Bone marrow (tissue), 2 donors: ENCODE results near the gene C11orf16.
"Not testable (repeated sequence)": the region's sequence is repeated elsewhere in the genome, so short reads cannot be mapped to it uniquely, and the experiment has no call there.

ENCODE experiments used
- DNase-seq, 2 donors: peaks; one replicate each; lab custom pipeline; 2025; lab: John Stamatoyannopoulos, UW

C11orf16 gene

DNA sequence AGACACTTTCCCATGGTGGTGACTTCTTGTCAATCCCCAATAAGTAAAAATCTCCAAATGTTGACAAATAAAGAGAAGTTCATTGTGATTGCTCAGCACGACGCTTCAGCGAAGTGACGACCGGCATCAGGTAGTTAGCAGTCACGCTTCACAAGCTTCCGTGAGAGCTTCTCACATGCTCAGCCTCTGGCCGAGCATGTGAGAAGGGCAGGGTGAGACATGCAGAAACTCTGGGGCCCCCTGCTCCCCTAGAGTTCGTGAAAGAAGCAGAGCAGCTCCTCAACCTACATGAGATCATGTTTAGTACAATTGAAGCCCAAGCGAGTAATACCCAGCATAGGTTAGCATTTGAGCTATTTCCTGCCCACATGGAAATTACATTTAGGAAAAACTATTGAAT lies 4.4 kb upstream of the C11orf16 start:
- DNase-seq, result no peak

DNA sequence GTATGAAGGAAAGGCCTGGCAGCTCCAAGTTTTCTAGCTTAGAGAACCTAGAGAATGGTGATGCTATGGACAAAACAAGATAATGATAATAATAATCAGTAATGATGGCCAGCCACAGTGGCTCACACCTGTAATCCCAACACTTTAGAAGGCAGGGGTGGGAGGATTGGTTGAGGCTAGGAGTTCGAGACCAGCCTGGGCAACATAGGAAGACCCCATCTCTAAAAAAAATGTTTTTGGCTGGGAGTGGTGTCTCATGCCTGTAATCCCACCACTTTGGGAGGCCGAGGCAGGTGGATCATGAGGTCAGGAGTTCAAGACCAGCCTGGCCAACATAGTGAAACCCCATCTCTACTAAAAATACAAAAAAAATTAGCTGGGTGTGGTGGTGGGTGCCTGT lies 3.0 kb upstream of the C11orf16 start:
- DNase-seq, result not testable (repeated sequence)

DNA sequence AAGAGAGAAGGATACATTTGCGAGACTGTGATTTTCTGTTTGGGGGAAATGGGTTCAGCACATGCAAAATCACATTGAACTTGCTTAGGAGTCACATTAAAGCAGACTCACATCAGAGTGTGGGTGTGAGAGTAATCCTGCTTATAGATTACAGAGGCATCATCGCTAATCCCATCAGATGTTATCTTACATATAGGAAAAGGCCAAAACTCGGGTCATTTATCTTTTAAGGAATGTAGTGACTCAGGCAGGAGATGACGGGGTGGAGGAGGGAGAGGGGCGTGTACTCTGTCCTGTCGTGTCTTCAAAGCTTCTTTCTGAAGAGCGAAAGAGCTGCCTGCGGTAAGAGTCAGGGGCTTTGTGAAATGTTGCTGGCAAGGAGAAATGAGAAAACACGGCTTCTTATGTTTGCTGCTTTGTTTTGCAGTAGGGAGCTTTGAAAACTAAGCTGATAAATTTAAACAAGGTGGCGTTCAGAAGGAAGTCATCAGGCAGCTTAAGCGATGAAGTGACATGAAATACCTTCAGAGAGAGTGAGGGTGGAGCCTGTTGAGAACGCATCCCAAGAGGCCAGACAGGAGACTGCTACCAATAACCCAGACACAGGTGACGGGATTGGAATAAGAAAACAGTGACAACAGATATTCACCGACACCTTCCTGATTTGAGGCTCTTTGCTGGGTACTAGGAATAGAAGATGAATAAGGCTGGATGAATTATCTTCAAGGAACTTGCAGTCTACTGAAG lies 2.2 kb upstream of the C11orf16 start:
- DNase-seq, result no peak

DNA sequence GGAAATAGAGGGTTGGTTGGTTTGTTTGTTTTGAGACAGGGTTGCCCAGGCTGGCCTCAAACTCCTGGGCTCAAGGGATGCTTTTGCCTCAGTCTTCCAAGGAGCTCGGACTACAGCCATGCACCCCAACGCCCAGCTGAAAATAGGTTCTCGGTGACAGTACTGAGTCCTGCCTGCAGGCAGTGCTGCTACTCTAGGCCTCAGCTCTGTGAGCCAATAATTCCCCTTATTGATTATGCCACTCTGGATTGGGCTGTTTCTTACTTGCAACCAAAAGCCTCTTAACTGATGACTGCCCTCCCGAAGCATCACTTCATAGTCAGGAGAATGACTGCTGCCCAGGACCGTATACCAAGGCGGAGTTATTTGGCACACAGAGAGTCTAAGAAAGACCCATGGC lies 1.2 kb upstream of the C11orf16 start:
- DNase-seq, result no peak

DNA sequence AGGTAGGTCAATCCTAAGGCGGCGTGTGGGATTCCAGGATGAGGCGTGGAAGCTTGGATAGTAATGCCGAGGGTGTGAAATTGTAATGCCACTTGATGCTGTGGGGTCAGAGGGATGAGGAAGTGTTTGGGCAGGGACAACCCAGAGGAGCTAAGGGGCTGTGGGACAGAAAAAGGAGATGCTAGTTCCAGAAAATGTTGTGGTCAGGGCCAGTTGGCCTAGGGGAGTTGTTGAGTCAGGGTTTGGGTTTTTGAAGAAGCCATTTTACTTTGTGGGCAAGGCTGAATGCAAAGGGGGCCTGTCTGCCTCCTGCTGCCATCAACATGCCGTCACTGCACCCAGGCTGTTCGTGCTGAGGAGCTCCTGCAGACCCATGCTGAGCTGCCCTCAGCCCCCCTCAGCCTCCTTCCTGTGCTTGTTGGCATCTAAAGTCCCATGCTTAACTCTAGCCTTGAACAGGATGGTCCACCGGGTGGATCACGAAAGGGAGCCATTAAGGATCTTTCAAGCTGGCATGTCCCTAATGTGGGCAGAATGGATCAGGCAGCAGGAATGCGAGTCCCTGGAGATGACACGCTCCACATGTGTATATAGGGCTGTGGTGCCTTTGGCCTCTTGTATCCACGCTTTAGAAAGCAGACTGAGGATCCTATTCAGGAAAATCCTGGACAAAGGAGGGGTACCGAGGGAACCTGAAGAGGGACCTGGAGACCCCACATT lies 2.1 kb downstream of the C11orf16 start:
- no peak for DNase-seq

DNA sequence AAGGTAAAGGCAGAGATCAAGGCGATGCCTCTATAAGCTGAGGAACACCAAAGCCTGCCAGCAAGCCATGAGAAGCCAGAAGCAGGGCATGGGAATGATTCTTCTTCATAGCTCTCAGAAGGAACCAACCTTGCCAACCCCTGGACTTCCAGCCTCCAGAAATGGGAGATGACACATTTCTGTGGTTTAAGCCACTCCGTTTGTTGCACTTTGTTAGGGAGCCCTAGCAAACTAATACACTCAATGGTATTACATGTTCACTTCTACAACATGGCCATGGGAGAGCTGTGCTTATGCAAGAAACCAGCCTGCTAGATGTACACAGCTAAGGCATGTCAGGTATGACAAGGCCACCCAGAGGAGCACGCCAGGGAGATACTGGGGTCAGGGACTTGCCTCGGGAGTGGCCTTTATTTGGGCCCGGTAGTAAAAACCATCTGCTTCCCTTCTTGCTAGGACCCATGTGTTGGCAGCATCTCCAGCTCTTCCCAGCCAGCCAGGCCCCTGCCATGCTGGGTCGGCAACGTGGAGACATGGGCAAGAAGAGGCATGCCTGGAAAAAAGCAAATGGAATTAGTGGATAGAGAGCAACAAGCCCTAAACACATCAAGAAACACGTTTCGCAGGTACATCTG lies 3.6 kb downstream of the C11orf16 start:
- DNase-seq, result no peak

DNA sequence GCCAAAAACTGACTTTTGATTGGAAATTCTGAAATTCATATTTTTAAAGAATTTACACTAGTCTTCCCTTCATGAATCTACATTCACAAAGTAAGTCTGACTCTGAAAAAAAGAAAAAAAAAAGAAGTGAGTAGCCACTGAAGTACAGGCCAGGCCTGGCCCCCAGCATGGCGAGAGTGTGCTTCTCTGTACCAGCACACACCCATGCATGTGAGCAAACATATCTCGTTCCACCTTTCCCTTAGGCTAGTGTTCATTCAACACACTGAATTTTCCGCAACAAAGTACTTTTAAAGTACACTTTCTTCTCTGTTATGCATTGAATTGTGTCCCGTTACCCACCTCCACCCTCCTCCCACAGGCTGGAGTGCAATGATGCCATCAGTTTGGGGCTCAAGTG lies 4.5 kb downstream of the C11orf16 start:
- no peak for DNase-seq

DNA sequence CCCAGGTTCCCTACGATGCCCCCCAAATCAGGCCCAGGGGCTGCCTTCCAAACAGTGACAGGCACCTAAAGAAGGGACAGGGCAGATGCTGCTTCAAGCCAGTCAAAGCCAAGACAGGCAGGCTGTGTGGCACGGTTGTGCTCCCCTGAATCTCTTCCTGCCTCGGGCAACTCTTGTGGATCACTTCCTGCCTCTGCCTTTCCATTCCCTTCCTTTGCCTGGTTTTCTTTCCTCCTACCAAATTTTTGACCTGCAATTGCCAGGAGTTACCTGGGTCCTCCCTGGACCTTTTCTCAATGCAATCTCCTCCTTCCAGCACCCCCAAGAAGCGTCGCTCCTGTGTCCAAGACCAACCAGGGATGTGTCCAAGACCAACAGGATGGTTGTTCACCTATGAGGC lies 5.5 kb downstream of the C11orf16 start:
- DNase-seq, result no peak

DNA sequence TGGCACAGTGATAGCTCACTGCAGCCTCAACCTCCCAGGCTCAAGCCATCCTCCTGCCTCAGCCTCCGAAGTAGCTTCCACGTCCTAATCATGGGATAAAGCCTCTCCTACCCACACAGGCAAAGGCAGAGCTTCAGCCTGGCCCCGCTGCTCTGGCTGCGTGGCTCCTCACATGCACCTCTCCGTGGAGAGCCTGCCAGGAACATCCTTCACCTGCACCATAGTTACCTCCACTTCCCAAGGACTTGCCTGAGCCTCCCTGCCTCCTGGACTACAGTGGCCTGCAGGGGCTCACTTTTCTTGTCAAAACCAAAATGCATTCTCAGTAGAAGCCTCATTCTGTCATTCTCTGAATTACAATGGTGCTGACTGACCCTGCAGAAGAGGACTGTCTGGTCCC lies 6.5 kb downstream of the C11orf16 start:
- no peak for DNase-seq

DNA sequence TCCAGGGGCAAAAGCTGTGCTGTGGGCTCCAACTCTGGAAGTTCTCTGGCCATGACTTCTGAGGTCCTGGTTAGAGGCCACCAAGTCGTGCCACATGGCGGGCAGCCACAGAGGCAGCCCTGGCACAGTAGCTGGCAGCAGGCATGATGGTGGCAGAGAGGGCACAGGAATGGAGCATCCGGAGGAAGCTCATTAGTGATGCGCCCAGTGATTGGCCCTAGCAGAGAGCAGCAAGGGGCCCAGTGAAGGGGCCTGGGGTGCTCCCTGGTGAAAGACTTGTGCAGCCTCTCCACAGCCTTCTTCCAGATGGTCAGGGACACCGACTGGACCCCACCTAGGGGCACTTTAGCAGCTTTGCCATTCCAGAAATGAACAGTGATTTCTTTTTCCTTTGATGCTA lies 7.0 kb downstream of the C11orf16 start:
- DNase-seq, result no peak

DNA sequence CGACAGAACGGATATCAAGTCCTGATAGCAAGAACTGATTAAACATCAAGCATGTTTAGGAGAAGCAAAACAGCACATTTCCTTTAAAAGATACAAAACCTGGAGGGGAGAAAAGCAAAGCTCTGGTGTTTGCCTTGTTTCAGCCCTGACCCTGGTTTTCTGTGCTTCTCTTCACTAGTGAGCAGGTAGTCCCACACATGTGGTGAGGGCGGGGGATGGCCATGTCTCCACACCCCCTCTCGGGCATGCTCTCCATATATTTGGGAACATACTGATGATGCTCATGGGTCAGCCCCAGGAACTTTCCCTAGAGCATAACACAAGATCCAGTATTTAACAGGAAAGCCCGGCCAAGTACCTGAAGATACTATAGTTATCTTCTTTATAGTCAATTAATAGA lies 10.1 kb downstream of the C11orf16 start:
- DNase-seq, result no peak

DNA sequence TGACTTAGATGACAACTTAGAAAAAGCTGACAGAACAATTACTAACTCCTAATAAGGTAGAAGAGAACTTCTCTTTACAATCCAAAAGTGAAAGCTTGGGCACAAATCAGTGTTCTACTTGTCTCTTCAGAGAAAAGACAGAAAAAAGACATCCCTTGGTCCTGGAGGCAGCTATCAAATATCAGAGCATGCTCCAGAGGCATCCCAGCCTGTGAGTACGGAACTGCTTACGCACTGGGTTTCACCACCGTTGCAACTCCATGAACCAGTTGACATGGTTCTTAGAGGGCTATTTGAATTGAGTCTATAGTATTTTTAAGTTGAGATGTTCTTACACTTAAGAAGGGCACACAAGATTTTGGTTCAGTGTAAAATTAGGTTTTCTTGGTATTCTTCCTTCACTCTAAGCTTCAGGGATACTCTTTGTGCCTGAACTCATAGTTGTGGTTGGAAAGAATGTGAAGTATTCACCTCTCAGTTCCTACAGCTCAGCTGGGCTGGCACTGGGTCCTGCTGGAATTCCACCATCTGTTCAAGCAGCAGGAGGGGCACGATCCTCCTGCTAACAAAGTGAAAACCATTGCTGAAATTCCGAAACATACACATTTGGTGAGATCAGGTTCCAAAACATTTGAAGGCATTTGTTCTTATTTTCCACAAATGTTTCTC lies 15.5 kb downstream of the C11orf16 start:
- DNase-seq, result no peak

DNA sequence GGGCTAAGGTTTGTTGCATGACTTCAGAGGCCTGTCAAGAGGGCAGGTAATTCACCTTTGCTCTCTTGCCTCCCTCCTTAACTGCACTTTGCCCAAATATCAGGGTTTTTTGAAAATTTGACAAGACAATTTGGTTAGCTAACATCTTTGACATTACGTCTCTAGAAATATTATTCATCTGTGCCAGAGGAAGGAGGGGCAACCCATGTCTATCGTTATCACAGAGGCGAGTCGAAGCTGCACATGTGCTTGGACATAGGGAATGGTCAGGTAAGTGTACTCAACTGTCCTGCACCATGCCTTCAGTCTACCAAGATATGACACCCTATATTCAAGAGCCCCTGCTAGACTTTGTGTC lies 18.1 kb downstream of the C11orf16 start:
- no peak for DNase-seq

DNA sequence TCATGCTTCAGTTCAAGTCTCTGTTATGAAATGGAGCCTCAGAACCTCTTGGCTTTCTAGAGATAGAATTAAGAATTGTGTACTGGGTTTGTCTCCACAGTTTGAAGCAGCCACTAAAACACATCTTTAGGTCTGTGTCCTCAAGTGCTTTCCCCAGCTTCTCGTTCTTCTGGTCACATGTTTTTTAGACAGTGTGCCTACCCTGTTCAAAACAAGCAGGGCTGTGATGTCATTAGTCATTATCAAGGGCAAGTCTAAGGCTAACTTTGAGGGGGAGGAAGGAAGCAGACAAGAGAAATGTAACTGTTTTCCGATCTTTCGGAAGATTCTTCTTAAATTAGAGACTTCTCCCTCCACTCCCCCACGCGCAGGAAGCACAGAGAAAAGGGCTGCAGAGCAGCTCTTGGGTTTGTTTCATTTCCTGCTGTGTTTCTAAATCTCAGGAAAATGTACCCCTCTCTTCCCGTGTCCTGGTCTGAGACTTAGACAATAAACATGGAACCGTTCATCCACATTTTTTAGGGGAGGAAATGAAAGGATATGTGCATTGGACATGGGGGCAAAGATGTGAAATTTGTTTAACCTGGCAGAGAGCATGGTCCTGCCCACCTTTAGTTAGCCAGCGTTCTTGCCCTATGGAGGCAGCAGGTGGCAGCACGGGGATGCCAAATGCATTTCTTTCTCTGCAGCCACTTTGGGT lies 18.6 kb downstream of the C11orf16 start:
- peak in 1 of 2 donors; percentile 73 for DNase-seq

DNA sequence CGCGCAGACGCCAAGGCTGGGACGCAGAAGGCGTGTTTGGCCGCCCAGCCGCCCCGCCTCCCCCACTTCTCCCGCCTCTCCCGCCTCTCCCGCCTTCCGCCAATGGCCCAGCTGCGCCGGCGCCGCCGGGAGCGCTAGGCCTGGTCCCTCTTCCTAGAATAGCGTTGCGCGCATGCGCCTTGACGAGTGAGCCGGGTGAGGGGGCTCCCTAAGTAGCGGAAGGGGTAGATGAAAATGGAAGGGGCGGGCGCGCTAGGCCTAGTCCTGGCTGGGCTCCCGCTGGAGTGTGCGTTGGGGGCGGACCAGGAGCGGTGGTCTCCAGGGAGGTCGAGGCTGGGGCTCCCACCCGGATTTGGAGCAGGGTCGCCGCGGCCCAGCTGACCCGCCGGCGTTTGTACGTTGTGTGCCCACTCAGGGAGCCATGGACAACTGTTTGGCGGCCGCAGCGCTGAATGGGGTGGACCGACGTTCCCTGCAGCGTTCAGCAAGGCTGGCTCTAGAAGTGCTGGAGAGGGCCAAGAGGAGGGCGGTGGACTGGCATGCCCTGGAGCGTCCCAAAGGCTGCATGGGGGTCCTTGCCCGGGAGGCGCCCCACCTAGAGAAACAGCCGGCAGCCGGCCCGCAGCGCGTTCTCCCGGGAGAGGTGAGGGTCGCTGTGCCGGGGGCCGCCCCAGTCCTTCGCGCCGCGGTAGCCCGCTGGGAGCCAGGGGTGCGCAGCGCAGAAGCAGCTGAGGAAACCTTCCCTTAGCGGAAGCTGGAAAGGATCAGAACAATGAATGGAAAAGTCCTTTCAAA lies 21.5 kb downstream of the C11orf16 start, which contains the start of gene AKIP1:
Gene AKIP1 (plus strand): TSS at position 161 of the 795 bp plus-strand sequence. CDS start 261 bp downstream, at position 422.
- DNase-seq, result peak; percentile 67 to 94

DNA sequence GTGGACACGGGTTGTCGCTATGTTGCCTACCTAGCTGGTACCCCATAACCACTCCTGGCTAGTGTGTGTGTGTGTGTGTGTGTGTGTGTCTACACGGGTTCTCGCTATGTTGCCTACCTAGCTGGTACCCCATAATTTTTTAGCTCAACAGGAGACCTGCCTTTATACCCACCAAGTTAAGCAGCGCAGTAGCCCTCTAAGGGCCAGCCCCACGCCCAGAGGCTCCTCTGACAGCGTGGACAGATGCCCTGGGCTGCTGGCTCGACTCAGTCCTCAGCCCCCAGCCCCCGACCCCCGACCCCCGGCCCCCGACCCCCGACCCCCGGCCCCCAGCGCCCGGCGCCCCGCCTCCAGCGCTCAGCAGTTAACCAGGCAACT lies 22.1 kb downstream of the C11orf16 start:
- DNase-seq, result no peak

DNA sequence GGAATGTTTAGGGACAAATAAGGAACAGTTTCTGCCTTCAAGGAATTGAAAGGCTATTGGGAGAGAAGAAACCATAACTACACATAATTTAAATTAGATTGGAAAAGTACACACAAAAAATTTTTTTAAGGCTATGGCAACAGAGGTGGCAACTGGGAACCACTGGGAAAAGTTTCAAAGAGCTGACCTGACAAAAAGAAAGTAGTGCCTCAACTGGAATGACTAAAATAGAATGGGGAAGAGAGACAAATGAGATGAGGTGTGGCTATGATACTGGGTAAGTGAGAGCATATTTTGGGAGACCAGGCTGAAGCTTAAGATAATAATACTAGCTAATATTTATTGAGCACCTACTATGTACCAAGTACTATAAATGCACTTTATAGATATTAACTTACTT lies 24.6 kb downstream of the C11orf16 start:
- DNase-seq, result no peak

DNA sequence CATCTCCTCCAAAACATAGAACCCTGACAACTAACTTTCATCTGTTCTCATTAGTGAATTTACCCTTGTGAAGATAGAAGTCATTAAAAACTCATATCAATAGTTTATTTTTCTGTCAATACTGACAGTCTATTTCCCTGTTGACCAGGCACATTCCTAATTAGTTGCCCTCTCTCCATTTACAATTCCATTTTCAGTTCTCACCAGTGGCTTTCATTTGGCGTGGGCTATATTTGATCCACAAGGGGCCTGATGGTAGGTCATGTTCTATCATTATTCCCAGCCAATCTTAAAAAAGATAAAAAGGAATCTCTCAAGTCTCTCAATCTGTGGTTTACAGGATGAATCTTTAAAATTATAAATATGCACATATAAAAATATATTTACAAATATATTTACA lies 25.6 kb downstream of the C11orf16 start:
- DNase-seq, result no peak

DNA sequence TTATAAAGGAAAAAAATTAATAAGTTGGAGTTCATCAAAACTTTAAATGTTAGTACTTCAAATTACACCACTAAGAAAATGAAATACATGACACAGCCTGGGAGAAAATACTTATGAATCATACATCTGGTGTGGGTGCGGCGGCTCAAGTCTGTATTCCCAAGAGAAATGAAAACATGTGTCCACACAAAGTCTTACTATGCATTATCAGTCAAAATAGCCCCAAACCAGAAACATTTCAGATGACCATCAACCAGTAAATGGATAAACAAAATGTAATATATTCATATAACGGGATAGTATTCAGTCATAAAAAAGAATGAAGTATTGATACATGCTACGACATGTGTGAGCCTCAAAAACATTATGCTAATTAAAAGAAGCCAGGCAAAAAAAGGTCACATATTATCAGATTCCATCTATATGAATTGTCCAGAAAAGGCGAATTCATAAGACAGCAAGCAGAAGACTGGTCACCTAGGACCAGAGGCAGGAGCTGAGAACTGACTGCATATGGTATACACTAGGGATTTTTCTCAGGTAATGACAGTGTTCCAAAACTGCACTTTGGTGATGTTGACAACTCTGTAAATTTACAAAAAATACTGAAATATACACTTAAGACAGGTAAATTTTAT lies 27.1 kb downstream of the C11orf16 start:
- no peak for DNase-seq

DNA sequence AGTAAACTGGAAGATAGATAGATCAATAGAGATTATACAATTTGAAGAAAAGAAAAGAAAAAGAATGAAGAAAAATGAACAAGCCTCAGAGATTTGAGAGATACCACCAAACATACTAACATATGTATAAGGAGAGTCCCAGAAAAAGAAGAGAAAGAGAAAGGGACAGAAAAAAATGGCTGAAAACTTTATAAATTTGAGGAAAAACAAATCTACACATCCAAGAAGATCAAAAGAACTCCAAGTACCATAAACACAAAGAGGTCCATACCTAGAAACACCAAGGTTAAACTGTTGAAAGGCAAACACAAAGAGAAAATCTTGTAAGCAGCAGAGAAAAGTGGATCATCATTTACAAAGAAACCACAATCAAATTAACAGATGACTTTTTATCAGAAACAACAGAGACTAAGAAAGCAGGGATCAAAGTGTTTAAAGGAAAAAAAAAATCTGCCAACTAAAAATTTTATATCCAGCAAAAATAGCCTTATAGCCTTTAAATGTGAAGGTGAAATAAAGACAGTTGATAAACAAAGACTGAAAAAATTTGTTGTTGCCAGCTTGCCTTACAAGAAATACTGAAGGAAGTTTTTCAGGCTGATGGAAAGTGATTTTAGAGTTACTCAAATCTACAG lies 33.5 kb downstream of the C11orf16 start:
- DNase-seq, result no peak
